Psoas muscle (tissue), 8 donors: Measurements from ENCODE around the gene NACAD. TPM values are rescaled to one million over a fixed set of nuclear protein-coding genes. Genes with fewer than 3 reads are reported as not detected.

Experiments
- ATAC-seq, 4 donors: fragments of 200-7000 bp; cut with Tn5 transposase; one replicate each; pipeline ENCODE4 v1.9.1; 2020; ENCODE audit warnings: moderate library complexity in 3 of 4, mild to moderate bottlenecking in 2 of 4
- DNase-seq, 2 donors: peaks; one replicate each; pipeline ENCODE4 v3.0.0-alpha.2; 2020
- H3K27ac ChIP-seq: fragments of 200-600 bp; one replicate; pipeline ENCODE4 v1.8.0; 2022
- H3K27me3 ChIP-seq, 3 donors: fragments of 200-600 bp in 1 of 3; one replicate each; pipeline versions ENCODE4 v1.6.1 to v1.8.0; 2013 to 2022; ENCODE audit warnings: low read length in 2 of 3, mild to moderate bottlenecking in 2 of 3, moderate library complexity in 1 of 3; ENCODE audit not compliant: insufficient read depth in 3 of 3
- H3K36me3 ChIP-seq, 2 donors: fragments of 200-600 bp in 1 of 2; one replicate each; pipeline versions ENCODE4 v1.6.1 to v1.8.0; 2013 to 2022; ENCODE audit warnings: low read depth in 1 of 2, mild to moderate bottlenecking in 1 of 2, moderate library complexity in 1 of 2; ENCODE audit not compliant: insufficient read depth in 1 of 2
- H3K4me1 ChIP-seq: fragments of 200-600 bp; one replicate; pipeline ENCODE4 v1.8.0; 2022
- H3K4me3 ChIP-seq: fragments of 200-600 bp; one replicate; pipeline ENCODE4 v1.8.0; 2022; ENCODE audit warnings: mild to moderate bottlenecking
- H3K9me3 ChIP-seq: fragments of 200-600 bp; one replicate; pipeline ENCODE4 v1.8.0; 2022
- WGBS, 3 donors: extraction: QIAGEN DNeasy Blood & Tissue Kit; methylation state at CpG; one replicate each; pipeline versions ENCODE4 v1.1.6 to v1.1.7; 2013; 5-methylcytosine and 5-hydroxymethylcytosine counted together
- intact Hi-C, 2 donors: fragments of 100-400 bp; cut with DNase I; formaldehyde crosslinking; loops; one replicate each; pipeline versions ENCODE4 v1.11.0 to v1.14.2; 2022
- polyA plus RNA-seq, 3 donors: library from polyadenylated mRNA; stranded (reverse); fragments of 200-250 nt; gene quantifications; one replicate each; pipeline ENCODE4 v1.2.3, GENCODE V29; 2013
- total RNA-seq, 4 donors: library from RNA; stranded (reverse); fragmentation: NEBNext Ultra II Directional in 2 of 4; extraction: Animal tissue kit (Norgen Biotek cat#: 25700) in 2 of 4; gene quantifications; one replicate each; pipeline versions ENCODE4 v1.2.1 to v1.2.4, GENCODE V29; 2021 to 2023
- TF ChIP-seq, protein P1 (sequence below): fragments of 200-600 bp; IDR thresholded peaks from one replicate; pipeline ENCODE4 v1.8.0; 2022; ENCODE audit warnings: antibody characterized with exemption
- donor health status: healthy with polysubstance abuse.
- donor health status: DM: no; HTN: no; CAD: no; lungs with moderate emphysema.
- donor health status: Bipolar disorder and iron deficiency.
- donor health status: healthy.
- donor health status: DM: yes; HTN: yes; CAD: no.
- donor health status: DM: no; HTN: no; CAD: no.
- donor health status: DM: no; HTN: no; CAD: no.
- donor health status: DM: yes; HTN: yes; CAD: no.

Gene NACAD
- total and polyA plus RNA-seq, 7 donors, result 0.23 to 1.4 (median 1.1) TPM

DNA sequence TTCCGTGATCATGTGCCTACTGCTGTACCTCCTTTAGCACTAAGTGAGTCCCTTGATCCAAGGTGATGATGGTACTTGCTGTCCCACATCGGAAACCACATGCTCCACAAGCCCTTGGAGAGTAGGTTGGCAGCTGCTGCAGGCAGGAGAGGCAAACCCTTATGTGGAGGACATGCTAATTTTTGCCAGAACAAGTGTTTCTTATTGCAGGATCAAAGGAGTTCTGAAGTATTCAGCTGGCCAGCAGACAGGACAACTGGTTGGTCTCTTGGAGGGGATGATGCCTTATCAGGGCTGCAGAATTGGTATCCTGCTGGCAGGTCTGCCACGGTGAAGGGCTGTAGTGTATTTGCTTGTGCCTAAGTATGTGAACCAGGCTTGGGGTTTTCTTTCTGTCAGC, 36.8 kb downstream of the NACAD start:
- H3K9me3 ChIP-seq, result no peaks in the 10 kb centered on the region
- no peak overlapping the region for H3K27ac ChIP-seq
- no peak for ATAC-seq
- intact Hi-C loops, result no loop called here
- H3K27me3 ChIP-seq, result no peaks in the 10 kb centered on the region
- H3K4me3 ChIP-seq, result no peak overlapping the region
- DNase-seq, result no peak
- no peaks in the 10 kb centered on the region for H3K4me1 ChIP-seq
- H3K36me3 ChIP-seq, result peaks cover 0 to 35% of the 10 kb centered on the region in 2 donors
- TF ChIP-seq, protein P1, sequence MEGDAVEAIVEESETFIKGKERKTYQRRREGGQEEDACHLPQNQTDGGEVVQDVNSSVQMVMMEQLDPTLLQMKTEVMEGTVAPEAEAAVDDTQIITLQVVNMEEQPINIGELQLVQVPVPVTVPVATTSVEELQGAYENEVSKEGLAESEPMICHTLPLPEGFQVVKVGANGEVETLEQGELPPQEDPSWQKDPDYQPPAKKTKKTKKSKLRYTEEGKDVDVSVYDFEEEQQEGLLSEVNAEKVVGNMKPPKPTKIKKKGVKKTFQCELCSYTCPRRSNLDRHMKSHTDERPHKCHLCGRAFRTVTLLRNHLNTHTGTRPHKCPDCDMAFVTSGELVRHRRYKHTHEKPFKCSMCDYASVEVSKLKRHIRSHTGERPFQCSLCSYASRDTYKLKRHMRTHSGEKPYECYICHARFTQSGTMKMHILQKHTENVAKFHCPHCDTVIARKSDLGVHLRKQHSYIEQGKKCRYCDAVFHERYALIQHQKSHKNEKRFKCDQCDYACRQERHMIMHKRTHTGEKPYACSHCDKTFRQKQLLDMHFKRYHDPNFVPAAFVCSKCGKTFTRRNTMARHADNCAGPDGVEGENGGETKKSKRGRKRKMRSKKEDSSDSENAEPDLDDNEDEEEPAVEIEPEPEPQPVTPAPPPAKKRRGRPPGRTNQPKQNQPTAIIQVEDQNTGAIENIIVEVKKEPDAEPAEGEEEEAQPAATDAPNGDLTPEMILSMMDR, result no peak
- WGBS, 3 donors, result 54 to 77% (median 61%) methylated on average over 3 of the region's 3 CpGs

DNA sequence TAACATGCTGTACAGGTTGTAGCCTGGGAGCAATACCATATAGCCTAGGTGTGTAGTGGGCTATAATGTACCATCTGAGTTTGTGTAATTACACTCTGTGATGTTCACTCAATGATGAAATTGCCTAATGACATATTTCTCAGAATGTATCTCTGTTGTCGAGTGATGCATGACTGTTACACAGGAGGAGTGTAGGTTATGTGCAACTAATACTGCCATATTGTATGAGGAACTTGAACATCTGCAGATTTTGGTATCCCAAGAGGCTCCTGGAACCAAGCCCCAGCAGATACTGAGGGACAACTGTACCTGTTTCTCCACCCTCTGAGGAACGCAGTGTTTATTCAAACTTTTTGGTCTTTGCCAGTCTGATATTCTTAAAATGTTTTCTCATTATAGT, 38.6 kb downstream of the NACAD start:
- no peaks in the 10 kb centered on the region for H3K27me3 ChIP-seq
- peaks cover 0 to 43% of the 10 kb centered on the region in 2 donors for H3K36me3 ChIP-seq
- DNase-seq, result no peak
- TF ChIP-seq, protein P1, result no peak
- no peaks in the 10 kb centered on the region for H3K9me3 ChIP-seq
- no peak overlapping the region for H3K4me3 ChIP-seq
- no peaks in the 10 kb centered on the region for H3K4me1 ChIP-seq
- WGBS, 3 donors, result 92 to 100% (median 95%) methylated on average over 2 of the region's 2 CpGs
- H3K27ac ChIP-seq, result no peak overlapping the region
- no peak for ATAC-seq
- intact Hi-C loops, result no loop called here

DNA sequence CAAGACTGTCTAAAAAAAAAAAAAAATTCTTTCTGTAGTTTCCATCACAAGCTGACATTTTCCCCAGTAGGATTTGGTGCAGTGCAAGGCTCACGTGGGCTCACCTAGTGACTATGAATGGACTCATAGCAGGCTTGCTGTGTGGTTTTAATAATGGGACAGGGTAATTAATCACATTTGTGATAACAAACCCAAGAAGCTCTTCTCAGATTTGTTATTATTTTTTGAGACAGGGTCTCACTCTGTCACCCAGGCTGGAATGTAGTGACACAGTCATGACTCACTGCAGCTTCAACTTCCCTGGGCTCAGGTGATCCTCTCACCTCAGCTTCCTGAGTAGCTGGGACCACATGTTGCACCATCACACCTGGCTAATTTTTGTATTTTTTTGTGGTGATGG, 40.0 kb downstream of the NACAD start:
- Histone ChIP-seq H3K27ac (no peak overlapping the region), H3K4me3 (no peak overlapping the region), H3K9me3 (no peaks in the 10 kb centered on the region), H3K4me1 (no peaks in the 10 kb centered on the region), H3K36me3 (peaks cover 0 to 55% of the 10 kb centered on the region in 2 donors), H3K27me3 (no peaks in the 10 kb centered on the region)
- intact Hi-C loops, result no loop called here
- ATAC-seq (no peak), DNase-seq (no peak)
- TF ChIP-seq, protein P1, result no peak
- 88 to 98% (median 97%) methylated on average over 1 of the region's 1 CpG for WGBS, 3 donors

DNA sequence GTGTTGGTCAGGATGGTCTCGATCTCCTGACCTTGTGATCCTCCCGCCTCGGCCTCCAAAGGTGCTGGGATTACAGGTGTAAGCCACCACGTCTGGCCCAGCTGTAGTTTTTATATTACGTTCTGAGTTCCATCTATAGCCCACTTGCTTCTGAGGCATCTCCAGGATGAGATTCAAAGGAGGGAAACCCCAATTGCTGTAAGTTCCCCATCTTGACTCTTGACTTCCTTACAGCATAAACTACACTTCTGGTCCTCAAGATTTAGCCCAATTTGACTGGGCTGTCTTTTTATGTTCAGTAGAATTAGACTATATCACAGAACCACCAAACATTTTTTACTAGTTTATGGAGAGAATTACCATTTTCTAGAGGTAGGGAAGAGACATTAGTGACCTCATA, 44.4 kb downstream of the NACAD start:
- WGBS, 3 donors, result 75 to 100% (median 79%) methylated on average over 5 of the region's 5 CpGs
- intact Hi-C loops, result no loop called here
- DNase-seq (no peak), ATAC-seq (no peak)
- Histone ChIP-seq H3K4me1 (no peaks in the 10 kb centered on the region), H3K36me3 (peaks cover 3 to 73% of the 10 kb centered on the region in 2 donors), H3K4me3 (no peak overlapping the region), H3K9me3 (no peaks in the 10 kb centered on the region), H3K27ac (no peak overlapping the region), H3K27me3 (no peaks in the 10 kb centered on the region)
- TF ChIP-seq, protein P1, result no peak

DNA sequence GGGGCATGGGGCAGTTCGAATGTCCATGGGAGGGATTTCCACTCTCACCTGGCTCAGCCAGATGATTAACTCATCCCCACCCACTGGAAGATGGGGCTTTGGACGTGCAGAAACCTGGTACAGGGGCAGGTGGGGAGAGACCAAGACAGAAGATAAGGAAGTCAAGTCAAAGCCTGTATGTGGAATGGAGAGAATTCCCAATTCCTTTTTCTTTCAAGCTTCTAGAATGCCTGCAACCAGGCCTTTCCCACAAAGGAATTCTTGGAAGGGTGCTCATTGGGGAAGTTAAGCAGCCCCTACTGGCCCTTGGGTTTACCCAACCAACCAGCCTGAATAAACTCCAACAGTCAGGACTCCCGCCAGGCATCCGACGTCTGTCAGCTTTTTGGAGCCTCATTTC, 49.7 kb downstream of the NACAD start:
- H3K9me3 ChIP-seq, result no peaks in the 10 kb centered on the region
- H3K4me1 ChIP-seq, result peaks cover 4% of the 10 kb centered on the region
- intact Hi-C loops, result no loop called here
- TF ChIP-seq, protein P1, result no peak
- H3K27ac ChIP-seq, result no peak overlapping the region
- no peaks in the 10 kb centered on the region for H3K27me3 ChIP-seq
- no peak for ATAC-seq
- H3K4me3 ChIP-seq, result no peak overlapping the region
- DNase-seq, result no peak
- H3K36me3 ChIP-seq, result peaks cover 3 to 57% of the 10 kb centered on the region in 2 donors
- 88 to 93% (median 92%) methylated on average over 5 of the region's 5 CpGs for WGBS, 3 donors
